NCI-H146 treated with DMSO at 0.1 percent for 48 hours (cell line): ENCODE data around the gene TRPC1.
"Not testable (repeated sequence)": the region's sequence is repeated elsewhere in the genome, so short reads cannot be mapped to it uniquely, and the experiment has no call there.

Source experiments
- DNase-seq: peaks from one replicate; lab custom pipeline; 2025; ENCODE audit not compliant: unreplicated experiment; lab: John Stamatoyannopoulos, UW

The TRPC1 gene

GRCh38 chr3:142752605-142753004 is 28.8 kb downstream of the TRPC1 start:
- DNase-seq: not testable (repeated sequence)

GRCh38 chr3:142754494-142754893 is 30.7 kb downstream of the TRPC1 start:
- DNase-seq: no peak

- DNase-seq: no peak
These were observed 44.5 kb downstream of the TRPC1 start for GRCh38 chr3:142768338-142768737.

- DNase-seq: no peak
These were observed 54.1 kb downstream of the TRPC1 start for GRCh38 chr3:142777927-142778326.

- no peak for DNase-seq
These were observed 54.7 kb downstream of the TRPC1 start for GRCh38 chr3:142778541-142778940.

- DNase-seq: no peak
These were observed 55.8 kb downstream of the TRPC1 start for GRCh38 chr3:142779591-142779990.

- no peak for DNase-seq
These were observed 58.8 kb downstream of the TRPC1 start for GRCh38 chr3:142782616-142783015.

- DNase-seq: no peak
These were observed 60.4 kb downstream of the TRPC1 start for GRCh38 chr3:142784228-142784627.

- no peak for DNase-seq
These were observed 62.2 kb downstream of the TRPC1 start for GRCh38 chr3:142785996-142786395.

GRCh38 chr3:142787719-142788118 is 63.9 kb downstream of the TRPC1 start:
- no peak for DNase-seq

GRCh38 chr3:142794508-142794907 is 70.7 kb downstream of the TRPC1 start:
- no peak for DNase-seq

- no peak for DNase-seq
These were observed 71.5 kb downstream of the TRPC1 start for GRCh38 chr3:142795332-142795731.

- DNase-seq: no peak
These were observed 73.0 kb downstream of the TRPC1 start for GRCh38 chr3:142796823-142797222.

- no peak for DNase-seq
These were observed 77.9 kb downstream of the TRPC1 start for GRCh38 chr3:142801746-142802145.

- DNase-seq: no peak
These were observed 79.1 kb downstream of the TRPC1 start for GRCh38 chr3:142802891-142803290.

- no peak for DNase-seq
These were observed 84.5 kb downstream of the TRPC1 start for GRCh38 chr3:142808103-142808917.

- no peak for DNase-seq
These were observed 85.4 kb downstream of the TRPC1 start for GRCh38 chr3:142809259-142809658.

- no peak for DNase-seq
These were observed 92.0 kb downstream of the TRPC1 start for GRCh38 chr3:142815803-142816202.

- no peak for DNase-seq
These were observed 93.5 kb downstream of the TRPC1 start for GRCh38 chr3:142817356-142817755.

- DNase-seq: no peak
These were observed 94.1 kb downstream of the TRPC1 start for GRCh38 chr3:142817897-142818296.

GRCh38 chr3:142818651-142819050 is 94.8 kb downstream of the TRPC1 start:
- no peak for DNase-seq

- DNase-seq: no peak
These were observed 95.3 kb downstream of the TRPC1 start for GRCh38 chr3:142819179-142819578.

- DNase-seq: peak; percentile 76
These were observed 105.0 kb downstream of the TRPC1 start for GRCh38 chr3:142828703-142829305.
